IMR-90 (cell line): Measurements from ENCODE around the gene MCM5. TPM values are rescaled to one million over a fixed set of nuclear protein-coding genes. Genes with fewer than 3 reads are reported as not detected.

Source experiments
- ATAC-seq: fragments of 200-7000 bp; cut with Tn5 transposase; 2 replicates; pipeline ENCODE4 v1.9.1; 2020; ENCODE audit warnings: low read depth, mild to moderate bottlenecking, moderate library complexity
- BruUV-seq: library from RNA; stranded (reverse); fragments of 400-500 nt; replicated peaks from 2 replicates; lab custom pipeline; 2021; lab: Mats Ljungman, UMichigan
- CTCF ChIA-PET: fragments of 300-600 bp; formaldehyde crosslinking; extraction: SDS; loops from one replicate; lab custom pipeline; 2021; ENCODE audit warnings: antibody characterized with exemption; lab: Yijun Ruan, JAX
- POLR2A ChIA-PET: fragments of 300-600 bp; sonication (Branson Sonifier 250); formaldehyde crosslinking; loops from one replicate; lab custom pipeline; 2022; ENCODE audit warnings: antibody characterized with exemption; ENCODE audit not compliant: unreplicated experiment; lab: Charles Lee
- DNase-seq: peaks from one replicate; pipeline ENCODE4 v3.0.0; 2013
- H2AFZ ChIP-seq: replicated peaks from 2 replicates; pipeline ENCODE3; 2013; ENCODE audit warnings: low read length, mild to moderate bottlenecking; ENCODE audit not compliant: poor library complexity
- H2AK5ac ChIP-seq: 2 replicates; pipeline ENCODE4 v1.6.1; 2013; ENCODE audit warnings: low read depth, low read length, inconsistent platforms
- H2AK9ac ChIP-seq: replicated peaks from 2 replicates; pipeline ENCODE3; 2013; ENCODE audit warnings: mild to moderate bottlenecking, low read depth, low read length, moderate library complexity; ENCODE audit not compliant: poor library complexity
- H2BK120ac ChIP-seq: 2 replicates; pipeline ENCODE4 v1.6.1; 2013; ENCODE audit warnings: low read depth, low read length, inconsistent platforms
- H2BK15ac ChIP-seq: 3 replicates; pipeline ENCODE4 v1.6.1; 2013; ENCODE audit warnings: low read depth, low read length, inconsistent platforms
- H2BK20ac ChIP-seq: 2 replicates; pipeline ENCODE4 v1.6.1; 2013; ENCODE audit warnings: low read depth, mild to moderate bottlenecking, inconsistent platforms, low read length, moderate library complexity
- H2BK5ac ChIP-seq: 2 replicates; pipeline ENCODE4 v1.6.1; 2013; ENCODE audit warnings: mild to moderate bottlenecking, low read depth, low read length, inconsistent platforms; ENCODE audit not compliant: poor library complexity, severe bottlenecking
- H3K14ac ChIP-seq: replicated peaks from 2 replicates; pipeline ENCODE4 v1.6.1; 2013; ENCODE audit warnings: low read depth, low read length, inconsistent platforms
- H3K18ac ChIP-seq: 2 replicates; pipeline ENCODE4 v1.6.1; 2013; ENCODE audit warnings: low read depth, low read length, control low read depth
- H3K23ac ChIP-seq: 2 replicates; pipeline ENCODE4 v1.6.1; 2013; ENCODE audit warnings: low read depth, low read length, inconsistent platforms
- H3K27ac ChIP-seq: 2 replicates; pipeline ENCODE4 v1.5.1; 2013; ENCODE audit warnings: mild to moderate bottlenecking, control low read depth, low read length; ENCODE audit not compliant: insufficient read depth
- H3K27me3 ChIP-seq: 2 replicates; pipeline ENCODE4 v1.6.1; 2013; ENCODE audit warnings: low read length; ENCODE audit not compliant: control insufficient read depth, insufficient read depth
- H3K36me3 ChIP-seq: 2 replicates; pipeline ENCODE4 v1.6.1; 2013; ENCODE audit warnings: low read length, mixed read lengths; ENCODE audit not compliant: control insufficient read depth, insufficient read depth
- H3K4ac ChIP-seq: 2 replicates; pipeline ENCODE4 v1.6.1; 2013; ENCODE audit warnings: low read depth, low read length, inconsistent platforms
- H3K4me1 ChIP-seq: 2 replicates; pipeline ENCODE4 v1.6.1; 2013; ENCODE audit warnings: low read length, mixed read lengths; ENCODE audit not compliant: control insufficient read depth, insufficient read depth
- H3K4me2 ChIP-seq: 2 replicates; pipeline ENCODE4 v1.6.1; 2013; ENCODE audit warnings: low read depth, mild to moderate bottlenecking, control low read depth, low read length, moderate library complexity
- H3K4me3 ChIP-seq: 2 replicates; pipeline ENCODE4 v1.5.1; 2013; ENCODE audit warnings: low read depth, mild to moderate bottlenecking, control low read depth, low read length, moderate library complexity; ENCODE audit not compliant: insufficient read depth
- H3K56ac ChIP-seq: 2 replicates; pipeline ENCODE4 v1.6.1; 2013; ENCODE audit warnings: low read length, inconsistent platforms; ENCODE audit not compliant: insufficient read depth; ENCODE audit errors: extremely low read depth
- H3K79me1 ChIP-seq, 2 experiments: 2 replicates each; pipeline ENCODE4 v1.6.1; 2013; ENCODE audit warnings: low read length in 2 of 2, inconsistent platforms in 1 of 2, low read depth in 1 of 2
- H3K9ac ChIP-seq: 2 replicates; pipeline ENCODE4 v1.6.1; 2013; ENCODE audit warnings: low read depth, low read length, control low read depth
- H3K9me1 ChIP-seq: 2 replicates; pipeline ENCODE4 v1.6.1; 2013; ENCODE audit warnings: low read length, inconsistent platforms; ENCODE audit not compliant: insufficient read depth
- H3K9me3 ChIP-seq: 2 replicates; pipeline ENCODE4 v1.6.1; 2013; ENCODE audit warnings: low read length; ENCODE audit not compliant: control insufficient read depth, insufficient read depth
- H4K20me1 ChIP-seq: 2 replicates; pipeline ENCODE4 v1.6.1; 2013; ENCODE audit warnings: low read length, inconsistent platforms; ENCODE audit not compliant: insufficient read depth
- H4K5ac ChIP-seq: 2 replicates; pipeline ENCODE4 v1.6.1; 2013; ENCODE audit warnings: mild to moderate bottlenecking, low read depth, low read length, control low read depth
- H4K8ac ChIP-seq, 2 experiments: 2 replicates each; pipeline ENCODE4 v1.6.1; 2013; ENCODE audit warnings: low read depth in 2 of 2, low read length in 2 of 2, control low read depth in 1 of 2, inconsistent platforms in 1 of 2
- H4K91ac ChIP-seq: 2 replicates; pipeline ENCODE4 v1.6.1; 2013; ENCODE audit warnings: low read depth, low read length, inconsistent platforms; ENCODE audit not compliant: insufficient read depth
- BHLHE40 ChIP-seq: fragments of 150-350 bp; IDR thresholded peaks from 2 replicates; pipeline ENCODE4 v1.6.1; 2016; ENCODE audit warnings: mild to moderate bottlenecking, low read depth, low read length
- CHD1 ChIP-seq: IDR thresholded peaks from 2 replicates; pipeline ENCODE4 v1.6.1; 2012; ENCODE audit warnings: low read depth, low read length, improper control_type of control experiment
- POLR2A ChIP-seq: IDR thresholded peaks from 2 replicates; pipeline ENCODE4 v1.6.1; 2012; ENCODE audit warnings: mild to moderate bottlenecking, low read depth, low read length
- SMC3 ChIP-seq: fragments of 150-350 bp; IDR thresholded peaks from 2 replicates; pipeline ENCODE4 v1.6.1; 2016; ENCODE audit warnings: low read depth, mild to moderate bottlenecking, antibody characterized with exemption, low read length, moderate library complexity
- WGBS, 2 experiments: methylation state at CpG; one replicate each; pipeline versions ENCODE4 v1.1.5 to v1.1.7; 2013; ENCODE audit warnings: missing lambda C conversion rate in 2 of 2; ENCODE audit not compliant: insufficient read length in 1 of 2; ENCODE audit errors: extremely low coverage in 2 of 2; 5-methylcytosine and 5-hydroxymethylcytosine counted together
- dilution Hi-C: fragments of 300-500 bp; cut with HindIII; formaldehyde crosslinking; loops from one replicate; pipeline ENCODE4 v1.14.3; 2018; ENCODE audit warnings: low sequenced_read_pairs; ENCODE audit not compliant: unreplicated experiment
- in situ Hi-C: fragments of 300-500 bp; cut with MboI; formaldehyde crosslinking; loops from 3 replicates; pipeline ENCODE4 v1.14.3; 2019; ENCODE audit warnings: low sequenced_read_pairs, inconsistent platforms, mixed read lengths
- intact Hi-C: fragments of 100-400 bp; cut with micrococcal nuclease; formaldehyde crosslinking; loops from 2 replicates; pipeline ENCODE4 v1.10.0; 2022
- polyA plus RNA-seq, 3 experiments: library from polyadenylated mRNA; depleted of rRNA; stranded (reverse); fragments of >200 nt; gene quantifications; 2 replicates each; pipeline ENCODE4 v1.2.3, GENCODE V29; 2012; ENCODE audit warnings: low replicate concordance in 1 of 3
- total RNA-seq: library from RNA; depleted of rRNA; stranded (reverse); fragments of >200 nt; gene quantifications from 2 replicates; pipeline ENCODE4 v1.2.3, GENCODE V29; 2012
- TF ChIP-seq, protein P1 (sequence below): fragments of 150-350 bp; IDR thresholded peaks from 2 replicates; pipeline ENCODE4 v1.6.1; 2016; ENCODE audit warnings: low read depth, mild to moderate bottlenecking, low read length, moderate library complexity, borderline replicate concordance

Gene MCM5
- total and polyA plus RNA-seq, 2 of the 4 experiments (the other 2 are of a cell fraction) = 43.0 to 58.6 TPM

DNA sequence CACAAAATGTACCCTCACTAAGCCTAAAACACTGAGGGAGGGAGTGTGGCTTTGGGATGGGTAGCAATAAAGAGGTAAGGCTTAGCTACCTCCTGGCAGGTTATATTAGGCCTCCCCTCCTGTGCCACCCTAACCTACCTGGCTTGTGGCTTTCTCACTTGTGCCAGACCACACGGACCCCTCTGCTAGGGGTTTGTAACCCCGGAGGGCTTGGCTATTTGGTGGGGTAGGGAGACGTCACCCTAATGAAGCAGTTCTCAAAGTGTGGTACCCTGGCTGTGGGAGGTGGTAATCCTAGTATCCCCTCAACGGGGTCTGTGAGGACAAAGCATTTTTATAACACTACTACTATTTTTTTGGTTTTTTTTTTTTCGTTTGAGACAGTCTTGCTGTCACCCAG is 9.0 kb upstream of the MCM5 start:
- Histone ChIP-seq H3K9me1 (peaks cover 6% of the 10 kb centered on the region; the same call in 1 of the 2 replicates), H4K20me1 (peaks cover 8% of the 10 kb centered on the region; the same call in 1 of the 2 replicates), H4K91ac (no peak overlapping the region), H3K14ac (no peak overlapping the region), H3K9me3 (no peaks in the 10 kb centered on the region), H3K56ac (no peak overlapping the region), H3K27me3 (no peaks in the 10 kb centered on the region), H2AFZ (no peak overlapping the region), H3K79me1 (peaks cover 0 to 20% of the 10 kb centered on the region in 2 experiments; a peak in 1 of 4 replicates), H3K27ac (no peak overlapping the region), H3K4me1 (no peaks in the 10 kb centered on the region; the same call in 1 of the 2 replicates), H3K23ac (no peak overlapping the region), H4K8ac (no peak overlapping the region), H3K4ac (no peak overlapping the region), H3K4me2 (no peak overlapping the region), H2AK5ac (no peak overlapping the region), H3K9ac (no peak overlapping the region), H2BK15ac (no peak overlapping the region), H3K4me3 (no peak overlapping the region), H2BK5ac (no peak overlapping the region), H3K36me3 (peaks cover 62% of the 10 kb centered on the region), H2BK120ac (no peak overlapping the region), H2AK9ac (peak overlapping the region; percentile 15), H4K5ac (no peak overlapping the region), H2BK20ac (no peak overlapping the region), H3K18ac (no peak overlapping the region)
- DNase-seq (no peak), ATAC-seq (no peak)
- intact Hi-C loops (no loop called here), dilution Hi-C loops (no loop called here), in situ Hi-C loops (no loop called here)
- TF ChIP-seq CHD1 = no peak
- TF ChIP-seq POLR2A = no peak
- no peak for TF ChIP-seq SMC3
- no peak for TF ChIP-seq BHLHE40
- TF ChIP-seq, protein P1, sequence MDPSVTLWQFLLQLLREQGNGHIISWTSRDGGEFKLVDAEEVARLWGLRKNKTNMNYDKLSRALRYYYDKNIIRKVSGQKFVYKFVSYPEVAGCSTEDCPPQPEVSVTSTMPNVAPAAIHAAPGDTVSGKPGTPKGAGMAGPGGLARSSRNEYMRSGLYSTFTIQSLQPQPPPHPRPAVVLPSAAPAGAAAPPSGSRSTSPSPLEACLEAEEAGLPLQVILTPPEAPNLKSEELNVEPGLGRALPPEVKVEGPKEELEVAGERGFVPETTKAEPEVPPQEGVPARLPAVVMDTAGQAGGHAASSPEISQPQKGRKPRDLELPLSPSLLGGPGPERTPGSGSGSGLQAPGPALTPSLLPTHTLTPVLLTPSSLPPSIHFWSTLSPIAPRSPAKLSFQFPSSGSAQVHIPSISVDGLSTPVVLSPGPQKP = no peak
- ChIA-PET POLR2A (no interaction called here), CTCF (interaction anchor here (0.6 to 0.7 kb wide), 3 partner anchors 22 to 739 kb away, joined by 3 to 4 read pairs (median 3); no protein-coding TSS in a partner anchor)
- BruUV-seq = no TSS peak
- no CpG with 5 or more reads among the region's 5 CpGs for WGBS, 2 experiments
